Keratinocyte (primary cell): ENCODE data around the gene ALG6. TPM values are rescaled to one million over a fixed set of nuclear protein-coding genes. Genes with fewer than 3 reads are reported as not detected.

Source experiments
- DNase-seq: peaks from one replicate; pipeline ENCODE4 v3.0.0-alpha.2; 2011; ENCODE audit warnings: low read depth, missing footprints, low spot score
- FAIRE-seq: peaks from 2 replicates; lab custom pipeline; 2011; peaks lifted over from hg19 to GRCh38; lab: Jason Lieb, UNC
- H2AFZ ChIP-seq: 2 replicates; pipeline ENCODE4 v1.6.0; 2012; ENCODE audit warnings: low read length, control low read depth, inconsistent platforms; ENCODE audit not compliant: control insufficient read depth
- H3K27ac ChIP-seq: 2 replicates; pipeline ENCODE4 v1.5.1; 2011; ENCODE audit warnings: low read length; ENCODE audit not compliant: control insufficient read depth, insufficient read depth
- H3K27me3 ChIP-seq: 3 replicates; pipeline ENCODE4 v1.6.0; 2011; ENCODE audit warnings: low read length; ENCODE audit not compliant: control insufficient read depth, insufficient read depth; ENCODE audit errors: extremely low read depth
- H3K36me3 ChIP-seq, 2 experiments: 2 replicates in 1 of 2; 3 replicates in 1 of 2; pipeline ENCODE4 v1.5.1; 2011; ENCODE audit warnings: low read length in 2 of 2, mild to moderate bottlenecking in 1 of 2; ENCODE audit not compliant: control insufficient read depth in 2 of 2, insufficient read depth in 2 of 2; ENCODE audit errors: extremely low read depth in 1 of 2
- H3K4me1 ChIP-seq: 3 replicates; pipeline ENCODE4 v1.5.1; 2011; ENCODE audit warnings: low read length; ENCODE audit not compliant: control insufficient read depth, insufficient read depth; ENCODE audit errors: extremely low read depth
- H3K4me2 ChIP-seq: 3 replicates; pipeline ENCODE4 v1.6.0; 2011; ENCODE audit warnings: low read depth, low read length; ENCODE audit not compliant: control insufficient read depth, insufficient read depth; ENCODE audit errors: extremely low read depth
- H3K4me3 ChIP-seq, 3 experiments: fragments of 200-600 bp in 1 of 3; sonication (generic) in 1 of 3; 2 replicates in 2 of 3; 3 replicates in 1 of 3; pipeline ENCODE4 v1.5.1; 2011 to 2016; ENCODE audit warnings: low read length in 3 of 3, mild to moderate bottlenecking in 3 of 3, control low read depth in 2 of 3, inconsistent platforms in 1 of 3, low read depth in 1 of 3, mixed read lengths in 1 of 3, mixed run types in 1 of 3, moderate library complexity in 1 of 3; ENCODE audit not compliant: control insufficient read depth in 2 of 3, insufficient read depth in 2 of 3; ENCODE audit errors: extremely low read depth in 1 of 3
- H3K79me2 ChIP-seq: 2 replicates; pipeline ENCODE4 v1.6.0; 2012; ENCODE audit warnings: low read length; ENCODE audit not compliant: control insufficient read depth, insufficient read depth
- H3K9ac ChIP-seq: 3 replicates; pipeline ENCODE4 v1.6.0; 2011; ENCODE audit warnings: low read length; ENCODE audit not compliant: control insufficient read depth, insufficient read depth; ENCODE audit errors: extremely low read depth
- H3K9me1 ChIP-seq: 3 replicates; pipeline ENCODE4 v1.6.0; 2011; ENCODE audit warnings: low read length; ENCODE audit not compliant: control insufficient read depth, insufficient read depth; ENCODE audit errors: extremely low read depth
- H3K9me3 ChIP-seq: 2 replicates; pipeline ENCODE4 v1.5.1; 2012; ENCODE audit warnings: low read depth, low read length; ENCODE audit not compliant: control insufficient read depth
- H4K20me1 ChIP-seq: 3 replicates; pipeline ENCODE4 v1.6.0; 2011; ENCODE audit warnings: low read length; ENCODE audit not compliant: control insufficient read depth, insufficient read depth; ENCODE audit errors: extremely low read depth
- EZH2 ChIP-seq: IDR thresholded peaks from one replicate; pipeline ENCODE4 v1.6.1; 2012; ENCODE audit warnings: inconsistent platforms, mild to moderate bottlenecking, low read length, moderate library complexity
- dilution Hi-C: fragments of 300-500 bp; cut with MboI; formaldehyde crosslinking; loops from one replicate; pipeline ENCODE4 v1.7.0; 2020; ENCODE audit warnings: low sequenced_read_pairs; ENCODE audit not compliant: extremely low pct_ligation_motif_present
- polyA plus RNA-seq, 5 experiments: library from polyadenylated mRNA; depleted of rRNA in 3 of 5; stranded (reverse) in 3 of 5; stranded (forward) in 1 of 5; unstranded in 1 of 5; fragments of >200 nt; gene quantifications; 1 replicate in 1 of 5; 2 replicates in 3 of 5; 3 replicates in 1 of 5; pipeline versions ENCODE4 v1.2.1 to v1.2.3, GENCODE V29; 2011 to 2012; ENCODE audit warnings: missing spikeins in 2 of 5, low read depth in 1 of 5, low replicate concordance in 1 of 5
- TF ChIP-seq, protein P1 (sequence below), 3 experiments: IDR thresholded peaks in 1 of 3; conservative IDR thresholded peaks in 1 of 3; optimal IDR thresholded peaks in 1 of 3; 2 replicates in 2 of 3; 3 replicates in 1 of 3; pipeline versions ENCODE3 to v1.5.1; 2011; ENCODE audit warnings: low read length in 3 of 3, mild to moderate bottlenecking in 3 of 3, moderate library complexity in 2 of 3, control low read depth in 1 of 3, inconsistent platforms in 1 of 3; ENCODE audit not compliant: insufficient read depth in 2 of 3; ENCODE audit errors: extremely low read depth in 1 of 3

Gene ALG6
- polyA plus RNA-seq, 1 donor (not counting 4 experiments of a cell fraction or from before 2014, with no cell fraction given): 20.5 TPM

DNA sequence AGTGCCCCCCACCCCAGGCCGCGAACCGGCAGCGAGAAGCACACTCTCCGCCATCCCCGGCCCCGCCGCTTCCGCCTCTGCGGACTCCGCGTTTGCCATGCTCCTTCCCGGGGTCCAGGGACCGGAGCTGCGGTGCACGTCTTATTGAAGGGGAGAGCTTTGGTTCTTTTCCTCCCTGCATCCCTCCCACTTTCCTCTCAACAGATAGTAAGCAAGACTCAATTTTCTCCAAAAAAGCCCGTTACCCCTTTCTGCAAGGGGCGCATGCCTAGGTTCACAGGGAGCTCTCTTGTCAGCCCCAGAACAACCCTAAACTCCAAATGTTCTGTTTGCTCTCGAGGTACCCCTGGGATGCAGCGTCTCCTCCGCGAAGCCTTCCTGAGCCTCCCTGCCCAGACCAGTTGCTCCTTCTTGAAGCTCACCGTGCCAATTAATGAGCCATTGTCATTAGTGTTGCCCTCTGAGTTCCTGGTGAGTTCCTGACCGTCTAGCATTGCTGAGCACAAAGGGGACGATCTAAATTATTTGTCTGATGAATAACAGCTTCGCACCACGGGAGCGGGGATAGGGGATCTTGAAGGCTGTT, 37.0 kb upstream of the ALG6 start:
- H3K36me3 ChIP-seq: no peaks in the 10 kb centered on the region
- no peaks in the 10 kb centered on the region for H3K79me2 ChIP-seq
- H3K4me3 ChIP-seq: no peak overlapping the region
- H3K4me2 ChIP-seq: no peak overlapping the region
- peaks cover 3% of the 10 kb centered on the region for H4K20me1 ChIP-seq
- no peak overlapping the region for H2AFZ ChIP-seq
- H3K27ac ChIP-seq: no peak overlapping the region
- dilution Hi-C loops: no loop called here
- H3K9me1 ChIP-seq: no peaks in the 10 kb centered on the region
- H3K27me3 ChIP-seq: peaks cover 75% of the 10 kb centered on the region
- H3K9me3 ChIP-seq: no peaks in the 10 kb centered on the region
- DNase-seq (no peak), FAIRE-seq (no peak)
- TF ChIP-seq, protein P1, sequence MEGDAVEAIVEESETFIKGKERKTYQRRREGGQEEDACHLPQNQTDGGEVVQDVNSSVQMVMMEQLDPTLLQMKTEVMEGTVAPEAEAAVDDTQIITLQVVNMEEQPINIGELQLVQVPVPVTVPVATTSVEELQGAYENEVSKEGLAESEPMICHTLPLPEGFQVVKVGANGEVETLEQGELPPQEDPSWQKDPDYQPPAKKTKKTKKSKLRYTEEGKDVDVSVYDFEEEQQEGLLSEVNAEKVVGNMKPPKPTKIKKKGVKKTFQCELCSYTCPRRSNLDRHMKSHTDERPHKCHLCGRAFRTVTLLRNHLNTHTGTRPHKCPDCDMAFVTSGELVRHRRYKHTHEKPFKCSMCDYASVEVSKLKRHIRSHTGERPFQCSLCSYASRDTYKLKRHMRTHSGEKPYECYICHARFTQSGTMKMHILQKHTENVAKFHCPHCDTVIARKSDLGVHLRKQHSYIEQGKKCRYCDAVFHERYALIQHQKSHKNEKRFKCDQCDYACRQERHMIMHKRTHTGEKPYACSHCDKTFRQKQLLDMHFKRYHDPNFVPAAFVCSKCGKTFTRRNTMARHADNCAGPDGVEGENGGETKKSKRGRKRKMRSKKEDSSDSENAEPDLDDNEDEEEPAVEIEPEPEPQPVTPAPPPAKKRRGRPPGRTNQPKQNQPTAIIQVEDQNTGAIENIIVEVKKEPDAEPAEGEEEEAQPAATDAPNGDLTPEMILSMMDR (optimal IDR thresholded peaks at IDR 0.05 in 1 of 3, IDR thresholded peaks at IDR 0.05 in 1 of 3, conservative IDR thresholded peaks at IDR 0.05 in 1 of 3; ENCODE audit: extremely low read depth in 1 of 3, insufficient read depth in 2 of 3, low read length in 3 of 3): no peak
- TF ChIP-seq EZH2: peak; percentile 90
- H3K9ac ChIP-seq: no peak overlapping the region
- H3K4me1 ChIP-seq: no peaks in the 10 kb centered on the region

DNA sequence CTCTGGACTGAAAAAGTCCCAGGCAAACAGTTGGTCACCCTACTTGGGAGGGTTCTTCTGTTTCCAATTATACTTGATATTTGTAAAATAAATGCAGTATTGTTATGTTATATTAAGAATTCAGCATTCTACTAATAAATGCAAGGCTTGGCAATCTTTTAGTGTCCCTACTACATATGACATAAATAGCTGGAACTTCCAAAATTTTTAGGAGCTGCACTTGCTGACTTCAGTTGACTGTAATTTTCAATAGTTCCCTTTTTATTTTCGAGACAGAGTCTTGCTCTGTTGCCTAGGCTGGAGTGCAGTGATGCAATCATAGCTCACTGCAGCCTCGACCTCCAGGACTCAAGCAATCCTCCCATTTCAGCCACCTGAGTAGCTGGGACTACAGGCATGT, 25.0 kb upstream of the ALG6 start:
- no peaks in the 10 kb centered on the region for H3K36me3 ChIP-seq
- no peaks in the 10 kb centered on the region for H3K27me3 ChIP-seq
- no peak overlapping the region for H2AFZ ChIP-seq
- DNase-seq: no peak
- no peak overlapping the region for H3K9ac ChIP-seq
- TF ChIP-seq, protein P1 (optimal IDR thresholded peaks at IDR 0.05 in 1 of 3, IDR thresholded peaks at IDR 0.05 in 1 of 3, conservative IDR thresholded peaks at IDR 0.05 in 1 of 3; ENCODE audit: extremely low read depth in 1 of 3, insufficient read depth in 2 of 3, low read length in 3 of 3): no peak
- TF ChIP-seq EZH2: no peak
- H3K27ac ChIP-seq: no peak overlapping the region
- H3K79me2 ChIP-seq: no peaks in the 10 kb centered on the region
- no peak overlapping the region for H3K4me2 ChIP-seq
- H3K9me3 ChIP-seq: no peaks in the 10 kb centered on the region
- no peaks in the 10 kb centered on the region for H4K20me1 ChIP-seq
- H3K4me3 ChIP-seq: no peak overlapping the region
- no peaks in the 10 kb centered on the region for H3K9me1 ChIP-seq
- dilution Hi-C loops: no loop called here
- no peak for FAIRE-seq
- H3K4me1 ChIP-seq: no peaks in the 10 kb centered on the region
